ENCODE data around the gene MPZ. TPM values are rescaled to one million over a fixed set of nuclear protein-coding genes. Genes with fewer than 3 reads are reported as not detected.

MPZ gene
- total and polyA plus RNA-seq, 10 of the 15 experiments (the other 5 are each of a cell fraction or from before 2014, with no cell fraction given) = 0.09 to 6.9 (median 4.7) TPM

DNA sequence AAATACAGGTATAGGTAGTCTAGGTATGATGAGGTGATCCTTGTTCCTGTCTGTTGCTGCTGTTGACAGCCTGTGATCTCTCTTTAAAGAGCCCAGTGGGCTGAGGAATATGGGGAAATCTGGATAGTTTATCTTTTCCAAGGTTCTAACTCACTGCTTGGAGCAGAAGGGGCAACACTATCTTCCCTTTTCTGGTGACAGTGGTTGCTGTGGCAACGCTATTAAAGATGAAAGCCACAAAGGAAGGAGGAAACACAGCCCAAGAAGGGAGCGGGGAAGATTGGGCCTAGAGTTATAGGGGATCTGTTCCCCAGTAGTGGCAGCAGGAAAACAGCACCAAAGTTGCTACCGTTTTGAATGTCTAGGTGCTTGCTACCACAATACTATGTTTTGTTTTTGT, 42.4 kb downstream of the MPZ start (continued):
- TF ChIP-seq, protein P1, sequence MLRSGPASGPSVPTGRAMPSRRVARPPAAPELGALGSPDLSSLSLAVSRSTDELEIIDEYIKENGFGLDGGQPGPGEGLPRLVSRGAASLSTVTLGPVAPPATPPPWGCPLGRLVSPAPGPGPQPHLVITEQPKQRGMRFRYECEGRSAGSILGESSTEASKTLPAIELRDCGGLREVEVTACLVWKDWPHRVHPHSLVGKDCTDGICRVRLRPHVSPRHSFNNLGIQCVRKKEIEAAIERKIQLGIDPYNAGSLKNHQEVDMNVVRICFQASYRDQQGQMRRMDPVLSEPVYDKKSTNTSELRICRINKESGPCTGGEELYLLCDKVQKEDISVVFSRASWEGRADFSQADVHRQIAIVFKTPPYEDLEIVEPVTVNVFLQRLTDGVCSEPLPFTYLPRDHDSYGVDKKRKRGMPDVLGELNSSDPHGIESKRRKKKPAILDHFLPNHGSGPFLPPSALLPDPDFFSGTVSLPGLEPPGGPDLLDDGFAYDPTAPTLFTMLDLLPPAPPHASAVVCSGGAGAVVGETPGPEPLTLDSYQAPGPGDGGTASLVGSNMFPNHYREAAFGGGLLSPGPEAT (IDR thresholded peaks at IDR 0.05; ENCODE audit: low read depth) = no peak
- no peak for TF ChIP-seq MEF2A (IDR thresholded peaks at IDR 0.05; ENCODE audit: insufficient read depth, low read depth, low read length)

DNA sequence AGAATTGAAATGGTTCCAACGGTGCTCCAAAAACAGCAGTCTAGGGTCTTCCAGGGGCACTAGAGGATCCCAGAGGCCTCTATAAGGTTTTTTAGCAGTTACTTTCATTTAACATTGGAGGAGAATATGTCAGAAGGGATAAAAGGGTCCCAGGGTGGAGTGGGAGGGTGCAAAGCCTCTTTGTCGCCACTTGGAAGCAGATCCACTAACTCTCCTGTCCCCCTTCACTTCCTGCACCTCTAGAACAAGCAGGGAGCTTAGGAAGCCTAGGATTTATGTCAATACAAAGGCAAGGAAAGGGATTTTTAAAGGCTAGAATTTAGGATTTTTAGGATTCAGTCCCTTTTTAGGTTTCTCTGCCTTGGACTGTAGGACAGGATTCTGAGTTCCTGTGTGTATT, 42.9 kb downstream of the MPZ start:
- FAIRE-seq = no peak
- ChIA-PET SMC1A (ENCODE audit: uncharacterized antibody, unreplicated experiment) (interaction anchor here (0.6 to 0.8 kb wide), 3 partner anchors 9 to 37 kb away, joined by 3 read pairs; no protein-coding TSS in a partner anchor), RAD21 (ENCODE audit: unreplicated experiment) (interaction anchor here (0.7 kb wide), 2 partner anchors 36 to 40 kb away, joined by 3 read pairs; no protein-coding TSS in a partner anchor), CTCF (interaction anchor here (1.3 to 2.0 kb wide), 2 partner anchors 21 to 65 kb away, joined by 3 to 7 read pairs; no protein-coding TSS in a partner anchor), POLR2A (interaction anchor here (0.6 kb wide), 1 partner anchor 17 kb away, joined by 3 read pairs; no protein-coding TSS in a partner anchor)
- H3K27me3 ChIP-seq (replicated peaks in 1 of 2; ENCODE audit: control insufficient read depth in 2 of 2, insufficient read depth in 2 of 2, low read length in 1 of 2) = no peaks in the 10 kb centered on the region
- TF ChIP-seq NR2C1 (IDR thresholded peaks at IDR 0.05) = no peak
- no peak for TF ChIP-seq SREBF1 (IDR thresholded peaks at IDR 0.05; ENCODE audit: low read length)
- TF ChIP-seq TBL1XR1 (IDR thresholded peaks at IDR 0.05; ENCODE audit: low read depth, low read length) = no peak
- no peak for TF ChIP-seq TCF3 (IDR thresholded peaks at IDR 0.05; ENCODE audit: borderline replicate concordance, insufficient read depth, low read depth, low read length)
- no peak for TF ChIP-seq TCF12 (IDR thresholded peaks at IDR 0.05; ENCODE audit: low read depth, low read length)
- no peak for TF ChIP-seq NR2C2 (IDR thresholded peaks at IDR 0.05; ENCODE audit: borderline replicate concordance, control insufficient read depth, insufficient read length, low read depth)
- no peak for TF ChIP-seq PAX8 (IDR thresholded peaks at IDR 0.05)
- TF ChIP-seq, protein P2, sequence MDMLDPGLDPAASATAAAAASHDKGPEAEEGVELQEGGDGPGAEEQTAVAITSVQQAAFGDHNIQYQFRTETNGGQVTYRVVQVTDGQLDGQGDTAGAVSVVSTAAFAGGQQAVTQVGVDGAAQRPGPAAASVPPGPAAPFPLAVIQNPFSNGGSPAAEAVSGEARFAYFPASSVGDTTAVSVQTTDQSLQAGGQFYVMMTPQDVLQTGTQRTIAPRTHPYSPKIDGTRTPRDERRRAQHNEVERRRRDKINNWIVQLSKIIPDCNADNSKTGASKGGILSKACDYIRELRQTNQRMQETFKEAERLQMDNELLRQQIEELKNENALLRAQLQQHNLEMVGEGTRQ (IDR thresholded peaks at IDR 0.05; ENCODE audit: borderline replicate concordance, low read depth, low read length) = no peak
- TF ChIP-seq ZZZ3 (IDR thresholded peaks at IDR 0.05; ENCODE audit: control insufficient read depth, insufficient read length, low read depth) = no peak
- TF ChIP-seq EED (IDR thresholded peaks at IDR 0.05; ENCODE audit: low read depth) = no peak
- no peak for TF ChIP-seq BACH1 (IDR thresholded peaks at IDR 0.05; ENCODE audit: borderline replicate concordance)
- no peak overlapping the region for H3K4me3 ChIP-seq
- BruUV-seq (replicated peaks) = no TSS peak
- no peaks in the 10 kb centered on the region for H3K79me2 ChIP-seq (ENCODE audit: control insufficient read depth, insufficient read depth, low read length)
- no peaks in the 10 kb centered on the region for H3K36me3 ChIP-seq (ENCODE audit: control insufficient read depth in 2 of 2, insufficient read depth in 2 of 2, low read length in 1 of 2)
- peaks cover under 1% of the 10 kb centered on the region; the same call in 1 of the 2 replicates for H3K4me1 ChIP-seq (ENCODE audit: control insufficient read depth, insufficient read depth, low read length)
- H3K4me2 ChIP-seq (ENCODE audit: control insufficient read depth, insufficient read depth) = no peak overlapping the region
- no peak overlapping the region for H3K9ac ChIP-seq (ENCODE audit: control insufficient read depth, insufficient read depth, low read length)
- 75% methylated on average over 2 of the region's 2 CpGs for WGBS (ENCODE audit: insufficient coverage, insufficient replicate concordance, low lambda C conversion rate, missing lambda C conversion rate)
- no peak for ATAC-seq
- DNase-seq (ENCODE audit: low read depth, low spot score) = no peak
- in situ Hi-C loops (cut with MboI) (no loop called here), intact Hi-C loops (cut with micrococcal nuclease; ENCODE audit: unreplicated experiment) (no loop called here)
- H2AFZ ChIP-seq (ENCODE audit: control insufficient read depth, low read depth, low read length) = no peak overlapping the region
- H3K27ac ChIP-seq (ENCODE audit: control insufficient read depth, insufficient read depth) = no peak overlapping the region
- no peaks in the 10 kb centered on the region for H3K9me3 ChIP-seq (replicated peaks; ENCODE audit: control insufficient read depth, insufficient read depth, low read length)
- no peaks in the 10 kb centered on the region for H4K20me1 ChIP-seq (ENCODE audit: control insufficient read depth, insufficient read depth)
